Stimulated activated naive CD4-positive, alpha-beta T cell (primary cell): ENCODE measurements around the gene DHX9.
"Not testable (repeated sequence)": the region's sequence is repeated elsewhere in the genome, so short reads cannot be mapped to it uniquely, and the experiment has no call there.

Experiments
- DNase-seq, 6 experiments: peaks; one replicate each; lab custom pipeline; 2025; lab: John Stamatoyannopoulos, UW

The DHX9 gene

GRCh38 chr1:182889997-182890396 lies 50.9 kb downstream of the DHX9 start:
- DNase-seq: peak in 1 of 6 experiments; percentile 11

GRCh38 chr1:182890927-182891610 lies 51.9 kb downstream of the DHX9 start:
- no peak for DNase-seq

GRCh38 chr1:182897696-182898095 lies 58.5 kb downstream of the DHX9 start:
- no peak for DNase-seq

GRCh38 chr1:182901946-182902345 lies 62.8 kb downstream of the DHX9 start:
- not testable (repeated sequence) for DNase-seq

GRCh38 chr1:182905321-182905720 lies 66.2 kb downstream of the DHX9 start:
- no peak for DNase-seq

GRCh38 chr1:182909578-182909977 lies 70.4 kb downstream of the DHX9 start:
- no peak for DNase-seq

GRCh38 chr1:182910143-182910542 lies 71.0 kb downstream of the DHX9 start:
- DNase-seq: no peak

GRCh38 chr1:182913401-182913800 lies 74.3 kb downstream of the DHX9 start:
- DNase-seq: no peak

GRCh38 chr1:182917378-182917777 lies 78.2 kb downstream of the DHX9 start:
- no peak for DNase-seq

GRCh38 chr1:182925661-182926060 lies 86.5 kb downstream of the DHX9 start:
- DNase-seq: no peak

- no peak for DNase-seq
Observed at GRCh38 chr1:182927693-182928433, 88.7 kb downstream of the DHX9 start.

- DNase-seq: no peak
Observed at GRCh38 chr1:182930985-182931384, 91.8 kb downstream of the DHX9 start.

- no peak for DNase-seq
Observed at GRCh38 chr1:182935716-182936115, 96.6 kb downstream of the DHX9 start.
